GM12878 (cell line): ENCODE data around the gene FAM193A. TPM values are rescaled to one million over a fixed set of nuclear protein-coding genes. Genes with fewer than 3 reads are reported as not detected.

Experiments
- BRCA1 ChIP-seq: IDR thresholded peaks from 2 replicates; pipeline ENCODE4 v1.6.1; 2011; ENCODE audit warnings: low read depth, low read length, improper control_type of control experiment
- CBFB ChIP-seq: IDR thresholded peaks from 2 replicates; pipeline ENCODE4 v1.6.1; 2016; ENCODE audit warnings: antibody characterized with exemption, low read depth
- CBX3 ChIP-seq: fragments of 200-600 bp; sonication (generic); IDR thresholded peaks from 2 replicates; pipeline ENCODE4 v1.6.1; 2016; ENCODE audit warnings: low read depth, borderline replicate concordance
- GATAD2B ChIP-seq: fragments of 450-650 bp; conservative IDR thresholded peaks from 2 replicates; pipeline ENCODE4 v1.6.1; 2017; ENCODE audit warnings: low read depth, mild to moderate bottlenecking, moderate library complexity
- KAT2A ChIP-seq: conservative IDR thresholded peaks from 2 replicates; pipeline ENCODE4 v1.6.1; 2011; ENCODE audit warnings: low read depth, low read length; ENCODE audit not compliant: control insufficient read depth
- MTA2 ChIP-seq: fragments of 450-650 bp; IDR thresholded peaks from 2 replicates; pipeline ENCODE4 v1.6.1; 2016; ENCODE audit warnings: low read depth, mild to moderate bottlenecking, moderate library complexity
- NR2C1 ChIP-seq: fragments of 450-650 bp; IDR thresholded peaks from 2 replicates; pipeline ENCODE4 v1.6.1; 2017; ENCODE audit warnings: antibody characterized with exemption, mild to moderate bottlenecking, moderate library complexity
- SIX5 ChIP-seq: IDR thresholded peaks from 2 replicates; pipeline ENCODE4 v1.6.1; 2011; ENCODE audit warnings: mild to moderate bottlenecking, low read depth, low read length, moderate library complexity; ENCODE audit not compliant: severe bottlenecking
- SPI1 ChIP-seq: IDR thresholded peaks from 2 replicates; pipeline ENCODE4 v1.6.1; 2011; ENCODE audit warnings: low read depth, mild to moderate bottlenecking, low read length, moderate library complexity, borderline replicate concordance; ENCODE audit not compliant: insufficient read depth
- SREBF2 ChIP-seq: IDR thresholded peaks from 2 replicates; pipeline ENCODE4 v1.6.1; 2012; ENCODE audit warnings: mild to moderate bottlenecking, low read length
- SUPT20H ChIP-seq: IDR thresholded peaks from 2 replicates; pipeline ENCODE4 v1.6.1; 2011; ENCODE audit warnings: low read depth, mild to moderate bottlenecking, low read length, moderate library complexity, borderline replicate concordance; ENCODE audit not compliant: control insufficient read depth
- TARDBP ChIP-seq: IDR thresholded peaks from 2 replicates; pipeline ENCODE4 v1.6.1; 2016; ENCODE audit warnings: borderline replicate concordance
- TBL1XR1 ChIP-seq: IDR thresholded peaks from 2 replicates; pipeline ENCODE4 v1.6.1; 2012; ENCODE audit warnings: low read depth, low read length, improper control_type of control experiment
- TCF7 ChIP-seq: IDR thresholded peaks from 2 replicates; pipeline ENCODE4 v1.6.1; 2014; ENCODE audit warnings: antibody characterized with exemption, borderline replicate concordance
- YY1 ChIP-seq: IDR thresholded peaks from 2 replicates; pipeline ENCODE4 v1.6.1; 2011; ENCODE audit warnings: low read depth, mild to moderate bottlenecking, low read length
- polyA plus RNA-seq, 11 experiments: library from polyadenylated mRNA; depleted of rRNA in 4 of 11; unstranded in 6 of 11; stranded (reverse) in 5 of 11; fragments of >200 nt; fragmentation: Nextera tagmentation in 4 of 11; fragmentation: Illumina TruSeq in 1 of 11; extraction: Ambion mirVana in 4 of 11; extraction: Trizol in 1 of 11; gene quantifications; 1 replicate in 1 of 11; 2 replicates in 10 of 11; pipeline versions ENCODE4 v1.2.1 to v1.2.3, GENCODE V29; 2011 to 2016; ENCODE audit warnings: inconsistent platforms in 2 of 11, missing spikeins in 2 of 11, low read depth in 1 of 11
- total RNA-seq, 4 experiments: library from RNA; depleted of rRNA in 3 of 4; stranded (reverse); fragments of >200 nt in 3 of 4; fragmentation: Illumina TruSeq in 1 of 4; extraction: Trizol in 1 of 4; gene quantifications; 2 replicates each; pipeline versions ENCODE4 v1.2.1 to v1.2.3, GENCODE V29; 2013 to 2021
- TF ChIP-seq, protein P1 (sequence below): fragments of 450-650 bp; formaldehyde crosslinking; IDR thresholded peaks from 2 replicates; pipeline ENCODE4 v1.4.0; 2020; ENCODE audit warnings: mild to moderate bottlenecking, moderate library complexity
- TF ChIP-seq, protein P2 (sequence below): fragments of 450-650 bp; IDR thresholded peaks from 2 replicates; pipeline ENCODE4 v1.6.1; 2016; ENCODE audit warnings: mild to moderate bottlenecking
- TF ChIP-seq, protein P3 (sequence below): fragments of 450-650 bp; IDR thresholded peaks from 2 replicates; pipeline ENCODE4 v1.6.1; 2018; ENCODE audit warnings: mild to moderate bottlenecking, low read depth, moderate library complexity; ENCODE audit not compliant: partially characterized antibody
- TF ChIP-seq, protein P4 (sequence below), 3 experiments: IDR thresholded peaks in 2 of 3; conservative IDR thresholded peaks in 1 of 3; 2 replicates each; pipeline ENCODE4 v1.5.1; 2011; ENCODE audit warnings: low read depth in 3 of 3, low read length in 3 of 3, mild to moderate bottlenecking in 3 of 3, control low read depth in 2 of 3, moderate library complexity in 2 of 3, inconsistent platforms in 1 of 3, mixed read lengths in 1 of 3; ENCODE audit not compliant: control insufficient read depth in 2 of 3, insufficient read depth in 1 of 3; ENCODE audit errors: extremely low read depth in 1 of 3

FAM193A gene
- total and polyA plus RNA-seq, 10 of the 15 experiments (the other 5 are each of a cell fraction or from before 2014, with no cell fraction given), result 0.52 to 23.3 (median 7.4) TPM

DNA sequence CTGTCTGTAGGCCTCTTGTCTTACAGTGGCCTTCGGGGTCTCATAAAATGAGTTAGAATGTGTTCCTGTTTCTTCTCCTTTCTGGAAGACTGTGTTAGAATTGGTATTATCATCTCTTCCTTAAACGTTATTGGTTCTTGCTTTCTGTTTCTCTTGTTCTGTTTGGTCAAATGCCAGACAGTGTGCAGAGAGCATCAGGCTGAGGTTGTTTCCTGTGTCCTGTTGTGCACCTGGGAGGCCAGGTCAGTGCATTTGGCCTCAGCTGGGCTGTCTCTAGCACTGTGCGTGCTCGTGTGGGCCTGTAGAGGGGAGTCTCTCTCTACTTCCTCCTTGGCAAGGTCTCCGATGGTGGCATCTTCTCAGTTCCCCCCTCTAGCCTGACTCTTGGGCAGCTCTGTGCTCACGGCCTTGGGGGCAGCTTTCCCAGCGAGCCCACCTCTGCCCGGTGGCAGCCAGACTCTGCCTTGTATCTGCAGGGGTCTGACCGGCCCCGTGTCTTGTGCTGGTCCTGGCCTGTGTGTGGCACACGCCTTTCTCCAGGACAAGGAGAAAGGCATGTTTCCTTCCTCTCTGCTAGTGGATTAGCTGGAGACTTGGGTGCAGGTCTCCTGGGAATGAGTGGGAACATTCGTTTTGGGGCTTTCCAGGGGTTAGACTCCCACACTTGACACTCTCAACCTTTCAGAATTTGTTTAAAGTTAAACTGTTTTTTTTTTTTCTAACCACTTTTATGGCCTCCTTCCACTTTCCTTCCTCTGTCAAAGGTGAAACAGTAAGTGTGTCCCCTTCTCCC is 62.3 kb downstream of the FAM193A start (continued):
- TF ChIP-seq, protein P1, sequence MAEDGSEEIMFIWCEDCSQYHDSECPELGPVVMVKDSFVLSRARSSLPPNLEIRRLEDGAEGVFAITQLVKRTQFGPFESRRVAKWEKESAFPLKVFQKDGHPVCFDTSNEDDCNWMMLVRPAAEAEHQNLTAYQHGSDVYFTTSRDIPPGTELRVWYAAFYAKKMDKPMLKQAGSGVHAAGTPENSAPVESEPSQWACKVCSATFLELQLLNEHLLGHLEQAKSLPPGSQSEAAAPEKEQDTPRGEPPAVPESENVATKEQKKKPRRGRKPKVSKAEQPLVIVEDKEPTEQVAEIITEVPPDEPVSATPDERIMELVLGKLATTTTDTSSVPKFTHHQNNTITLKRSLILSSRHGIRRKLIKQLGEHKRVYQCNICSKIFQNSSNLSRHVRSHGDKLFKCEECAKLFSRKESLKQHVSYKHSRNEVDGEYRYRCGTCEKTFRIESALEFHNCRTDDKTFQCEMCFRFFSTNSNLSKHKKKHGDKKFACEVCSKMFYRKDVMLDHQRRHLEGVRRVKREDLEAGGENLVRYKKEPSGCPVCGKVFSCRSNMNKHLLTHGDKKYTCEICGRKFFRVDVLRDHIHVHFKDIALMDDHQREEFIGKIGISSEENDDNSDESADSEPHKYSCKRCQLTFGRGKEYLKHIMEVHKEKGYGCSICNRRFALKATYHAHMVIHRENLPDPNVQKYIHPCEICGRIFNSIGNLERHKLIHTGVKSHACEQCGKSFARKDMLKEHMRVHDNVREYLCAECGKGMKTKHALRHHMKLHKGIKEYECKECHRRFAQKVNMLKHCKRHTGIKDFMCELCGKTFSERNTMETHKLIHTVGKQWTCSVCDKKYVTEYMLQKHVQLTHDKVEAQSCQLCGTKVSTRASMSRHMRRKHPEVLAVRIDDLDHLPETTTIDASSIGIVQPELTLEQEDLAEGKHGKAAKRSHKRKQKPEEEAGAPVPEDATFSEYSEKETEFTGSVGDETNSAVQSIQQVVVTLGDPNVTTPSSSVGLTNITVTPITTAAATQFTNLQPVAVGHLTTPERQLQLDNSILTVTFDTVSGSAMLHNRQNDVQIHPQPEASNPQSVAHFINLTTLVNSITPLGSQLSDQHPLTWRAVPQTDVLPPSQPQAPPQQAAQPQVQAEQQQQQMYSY, result no peak
- TF ChIP-seq, protein P2, sequence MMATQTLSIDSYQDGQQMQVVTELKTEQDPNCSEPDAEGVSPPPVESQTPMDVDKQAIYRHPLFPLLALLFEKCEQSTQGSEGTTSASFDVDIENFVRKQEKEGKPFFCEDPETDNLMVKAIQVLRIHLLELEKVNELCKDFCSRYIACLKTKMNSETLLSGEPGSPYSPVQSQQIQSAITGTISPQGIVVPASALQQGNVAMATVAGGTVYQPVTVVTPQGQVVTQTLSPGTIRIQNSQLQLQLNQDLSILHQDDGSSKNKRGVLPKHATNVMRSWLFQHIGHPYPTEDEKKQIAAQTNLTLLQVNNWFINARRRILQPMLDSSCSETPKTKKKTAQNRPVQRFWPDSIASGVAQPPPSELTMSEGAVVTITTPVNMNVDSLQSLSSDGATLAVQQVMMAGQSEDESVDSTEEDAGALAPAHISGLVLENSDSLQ, result no peak
- TF ChIP-seq SPI1 (peak; percentile 82), TARDBP (no peak), TCF7 (no peak), SUPT20H (no peak), MTA2 (peak; percentile 45), SIX5 (no peak), YY1 (no peak), NR2C1 (peak; percentile 62; the same call in 1 of the 2 replicates), TBL1XR1 (no peak), KAT2A (no peak), GATAD2B (peak; percentile 91), SREBF2 (no peak), CBX3 (no peak), CBFB (no peak), BRCA1 (no peak)
- TF ChIP-seq, protein P3, sequence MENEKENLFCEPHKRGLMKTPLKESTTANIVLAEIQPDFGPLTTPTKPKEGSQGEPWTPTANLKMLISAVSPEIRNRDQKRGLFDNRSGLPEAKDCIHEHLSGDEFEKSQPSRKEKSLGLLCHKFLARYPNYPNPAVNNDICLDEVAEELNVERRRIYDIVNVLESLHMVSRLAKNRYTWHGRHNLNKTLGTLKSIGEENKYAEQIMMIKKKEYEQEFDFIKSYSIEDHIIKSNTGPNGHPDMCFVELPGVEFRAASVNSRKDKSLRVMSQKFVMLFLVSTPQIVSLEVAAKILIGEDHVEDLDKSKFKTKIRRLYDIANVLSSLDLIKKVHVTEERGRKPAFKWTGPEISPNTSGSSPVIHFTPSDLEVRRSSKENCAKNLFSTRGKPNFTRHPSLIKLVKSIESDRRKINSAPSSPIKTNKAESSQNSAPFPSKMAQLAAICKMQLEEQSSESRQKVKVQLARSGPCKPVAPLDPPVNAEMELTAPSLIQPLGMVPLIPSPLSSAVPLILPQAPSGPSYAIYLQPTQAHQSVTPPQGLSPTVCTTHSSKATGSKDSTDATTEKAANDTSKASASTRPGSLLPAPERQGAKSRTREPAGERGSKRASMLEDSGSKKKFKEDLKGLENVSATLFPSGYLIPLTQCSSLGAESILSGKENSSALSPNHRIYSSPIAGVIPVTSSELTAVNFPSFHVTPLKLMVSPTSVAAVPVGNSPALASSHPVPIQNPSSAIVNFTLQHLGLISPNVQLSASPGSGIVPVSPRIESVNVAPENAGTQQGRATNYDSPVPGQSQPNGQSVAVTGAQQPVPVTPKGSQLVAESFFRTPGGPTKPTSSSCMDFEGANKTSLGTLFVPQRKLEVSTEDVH, result no peak
- TF ChIP-seq, protein P4, sequence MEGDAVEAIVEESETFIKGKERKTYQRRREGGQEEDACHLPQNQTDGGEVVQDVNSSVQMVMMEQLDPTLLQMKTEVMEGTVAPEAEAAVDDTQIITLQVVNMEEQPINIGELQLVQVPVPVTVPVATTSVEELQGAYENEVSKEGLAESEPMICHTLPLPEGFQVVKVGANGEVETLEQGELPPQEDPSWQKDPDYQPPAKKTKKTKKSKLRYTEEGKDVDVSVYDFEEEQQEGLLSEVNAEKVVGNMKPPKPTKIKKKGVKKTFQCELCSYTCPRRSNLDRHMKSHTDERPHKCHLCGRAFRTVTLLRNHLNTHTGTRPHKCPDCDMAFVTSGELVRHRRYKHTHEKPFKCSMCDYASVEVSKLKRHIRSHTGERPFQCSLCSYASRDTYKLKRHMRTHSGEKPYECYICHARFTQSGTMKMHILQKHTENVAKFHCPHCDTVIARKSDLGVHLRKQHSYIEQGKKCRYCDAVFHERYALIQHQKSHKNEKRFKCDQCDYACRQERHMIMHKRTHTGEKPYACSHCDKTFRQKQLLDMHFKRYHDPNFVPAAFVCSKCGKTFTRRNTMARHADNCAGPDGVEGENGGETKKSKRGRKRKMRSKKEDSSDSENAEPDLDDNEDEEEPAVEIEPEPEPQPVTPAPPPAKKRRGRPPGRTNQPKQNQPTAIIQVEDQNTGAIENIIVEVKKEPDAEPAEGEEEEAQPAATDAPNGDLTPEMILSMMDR (IDR thresholded peaks at IDR 0.05 in 2 of 3, conservative IDR thresholded peaks at IDR 0.05 in 1 of 3; ENCODE audit: control insufficient read depth in 2 of 3, extremely low read depth in 1 of 3, insufficient read depth in 1 of 3, low read depth in 3 of 3, low read length in 3 of 3), result peak; percentile 57 to 60 (median 59); a peak in 5 of 6 replicates
